Measurements from ENCODE around the gene MAGI1. TPM values are rescaled to one million over a fixed set of nuclear protein-coding genes. Genes with fewer than 3 reads are reported as not detected.

The MAGI1 gene
- total RNA-seq, 1 donor from 2014 or later = 49.8 TPM

- Mint-ChIP-seq H3K27ac (ENCODE audit: unreplicated experiment) (no peak overlapping the region), H3K9me3 (no peaks in the 10 kb centered on the region), H3K4me3 (peak overlapping the region; percentile 52), H3K4me1 (peaks cover 34% of the 10 kb centered on the region), H3K27me3 (ENCODE audit: low read depth) (no peaks in the 10 kb centered on the region), H3K36me3 (ENCODE audit: low read depth) (peaks cover 7% of the 10 kb centered on the region)
- no peak for TF ChIP-seq CTCF (conservative IDR thresholded peaks at IDR 0.05)
- DNase-seq (ENCODE audit: low read depth, low spot score) = no peak
These were observed 637.8 kb downstream of the MAGI1 start for GRCh38 chr3:65400899-65401298.

GRCh38 chr3:65398953-65399352, 639.8 kb downstream of the MAGI1 start:
- Mint-ChIP-seq H3K27ac (ENCODE audit: unreplicated experiment) (no peak overlapping the region), H3K4me3 (no peak overlapping the region)

GRCh38 chr3:65396078-65396477, 642.6 kb downstream of the MAGI1 start:
- H3K4me3 Mint-ChIP-seq = no peak overlapping the region
- no peak for TF ChIP-seq CTCF (conservative IDR thresholded peaks at IDR 0.05)
- no peak for DNase-seq (ENCODE audit: low read depth, low spot score)
- H3K4me1 Mint-ChIP-seq = peaks cover 24% of the 10 kb centered on the region
- peaks cover 22% of the 10 kb centered on the region for H3K36me3 Mint-ChIP-seq (ENCODE audit: low read depth)
- no peaks in the 10 kb centered on the region for H3K27me3 Mint-ChIP-seq (ENCODE audit: low read depth)
- H3K27ac Mint-ChIP-seq (ENCODE audit: unreplicated experiment) = no peak overlapping the region
- H3K9me3 Mint-ChIP-seq = no peaks in the 10 kb centered on the region

More at GRCh38 chr3:65398953-65399352, 639.8 kb downstream of the MAGI1 start:
- TF ChIP-seq CTCF (conservative IDR thresholded peaks at IDR 0.05) = no peak
- Mint-ChIP-seq H3K27me3 (ENCODE audit: low read depth) (no peaks in the 10 kb centered on the region), H3K9me3 (no peaks in the 10 kb centered on the region), H3K4me1 (peaks cover 34% of the 10 kb centered on the region), H3K36me3 (ENCODE audit: low read depth) (peaks cover 19% of the 10 kb centered on the region)
- no peak for DNase-seq (ENCODE audit: low read depth, low spot score)

- Mint-ChIP-seq H3K4me1 (peaks cover 18% of the 10 kb centered on the region), H3K27me3 (ENCODE audit: low read depth) (no peaks in the 10 kb centered on the region), H3K36me3 (ENCODE audit: low read depth) (peaks cover 29% of the 10 kb centered on the region), H3K27ac (ENCODE audit: unreplicated experiment) (no peak overlapping the region), H3K4me3 (no peak overlapping the region), H3K9me3 (peaks cover 4% of the 10 kb centered on the region)
- DNase-seq (ENCODE audit: low read depth, low spot score) = no peak
- no peak for TF ChIP-seq CTCF (conservative IDR thresholded peaks at IDR 0.05)
These were observed 647.6 kb downstream of the MAGI1 start for GRCh38 chr3:65391068-65391467.

- TF ChIP-seq CTCF (conservative IDR thresholded peaks at IDR 0.05) = no peak
- Mint-ChIP-seq H3K4me1 (peaks cover 13% of the 10 kb centered on the region), H3K27me3 (ENCODE audit: low read depth) (no peaks in the 10 kb centered on the region), H3K36me3 (ENCODE audit: low read depth) (peaks cover 35% of the 10 kb centered on the region), H3K9me3 (peaks cover 4% of the 10 kb centered on the region), H3K27ac (ENCODE audit: unreplicated experiment) (no peak overlapping the region), H3K4me3 (no peak overlapping the region)
- DNase-seq (ENCODE audit: low read depth, low spot score) = no peak
These were observed 652.9 kb downstream of the MAGI1 start for GRCh38 chr3:65385805-65386204.

Data from neural crest cell (in vitro differentiated cells).